ENCODE results near the gene TMEM132D.

Gene TMEM132D

DNA sequence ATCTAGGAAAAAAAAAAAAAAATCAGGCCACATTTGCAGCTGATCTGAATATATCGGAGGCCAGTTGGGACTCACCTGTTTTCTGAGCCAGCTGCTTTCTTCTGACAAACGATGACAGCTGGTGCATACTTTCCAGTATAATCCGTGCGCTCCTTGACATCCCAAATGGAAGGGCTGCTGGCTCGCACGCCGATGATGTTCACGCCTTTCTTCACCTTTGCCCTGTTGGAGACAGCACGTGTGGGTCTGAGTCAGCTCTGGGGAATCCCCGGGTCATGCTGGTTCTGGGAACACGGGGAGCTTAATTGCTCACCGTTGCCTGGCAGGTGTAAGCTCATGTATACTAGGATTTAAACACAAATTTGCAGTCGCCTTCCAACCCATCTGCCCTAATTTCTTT lies 372.8 kb downstream of the TMEM132D start:
- peak; percentile 89 for DNase-seq

GRCh38 chr12:129530517-129530916 lies 373.3 kb downstream of the TMEM132D start:
- DNase-seq, result no peak

DNA sequence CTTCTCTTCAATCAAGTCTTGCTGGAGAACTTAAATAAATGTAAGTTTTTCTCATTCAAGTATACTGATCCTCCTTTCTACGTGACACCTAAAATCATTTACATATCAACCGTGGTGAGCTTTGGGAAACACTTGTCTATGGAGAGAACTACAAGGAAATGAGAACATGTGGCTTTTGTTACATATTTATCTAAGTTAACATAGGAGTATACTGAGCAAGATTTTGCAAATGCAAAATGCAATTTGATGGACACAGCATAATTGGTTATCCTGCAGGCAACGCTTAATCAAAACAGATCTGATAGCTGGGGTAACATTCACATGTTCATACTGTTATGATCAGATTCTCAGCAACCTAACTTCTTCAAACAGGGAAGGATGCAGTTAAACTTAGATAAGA lies 376.3 kb downstream of the TMEM132D start:
- DNase-seq, result no peak

DNA sequence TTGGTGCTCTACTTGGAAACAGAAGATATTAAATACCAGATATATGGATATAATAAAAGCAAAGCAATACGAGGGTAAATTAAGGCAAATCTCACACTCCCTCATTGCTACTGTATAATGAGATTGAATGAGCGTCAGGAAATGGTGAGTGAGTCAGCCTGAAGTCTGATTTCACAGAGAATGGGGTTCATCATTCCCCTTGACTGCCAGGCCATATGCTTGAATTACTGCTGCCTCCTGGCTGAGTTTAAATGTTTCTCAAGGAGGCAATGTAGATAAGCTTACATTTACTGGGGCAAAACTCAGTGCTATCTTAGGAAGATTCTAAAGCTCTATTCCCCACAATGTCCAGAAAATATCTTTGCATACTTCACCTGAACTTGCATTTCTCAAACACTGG lies 380.2 kb downstream of the TMEM132D start:
- no peak for DNase-seq

- DNase-seq, result no peak
Observed at GRCh38 chr12:129520739-129521138, 383.1 kb downstream of the TMEM132D start.

- no peak for DNase-seq
Observed at GRCh38 chr12:129503802-129504201, 400.0 kb downstream of the TMEM132D start.

DNA sequence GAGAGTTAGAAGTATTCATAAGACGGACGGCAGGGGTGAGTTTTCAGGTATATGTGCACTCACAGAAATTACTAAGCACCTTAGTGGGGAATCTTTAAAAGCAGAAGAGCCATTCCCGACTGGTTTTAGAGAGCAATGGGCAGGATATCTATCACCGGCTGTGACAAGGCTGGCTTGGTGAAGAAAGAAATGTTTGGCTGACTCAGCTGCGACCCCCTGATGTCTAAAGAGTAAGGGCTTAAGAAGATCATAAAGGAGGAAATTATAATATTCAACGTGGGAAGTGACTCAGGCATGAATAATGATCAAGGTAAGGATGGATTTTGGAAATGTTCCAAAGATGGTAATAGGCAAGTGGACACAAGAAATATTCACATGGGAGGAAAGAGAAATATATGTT lies 407.6 kb downstream of the TMEM132D start:
- DNase-seq, result no peak

DNA sequence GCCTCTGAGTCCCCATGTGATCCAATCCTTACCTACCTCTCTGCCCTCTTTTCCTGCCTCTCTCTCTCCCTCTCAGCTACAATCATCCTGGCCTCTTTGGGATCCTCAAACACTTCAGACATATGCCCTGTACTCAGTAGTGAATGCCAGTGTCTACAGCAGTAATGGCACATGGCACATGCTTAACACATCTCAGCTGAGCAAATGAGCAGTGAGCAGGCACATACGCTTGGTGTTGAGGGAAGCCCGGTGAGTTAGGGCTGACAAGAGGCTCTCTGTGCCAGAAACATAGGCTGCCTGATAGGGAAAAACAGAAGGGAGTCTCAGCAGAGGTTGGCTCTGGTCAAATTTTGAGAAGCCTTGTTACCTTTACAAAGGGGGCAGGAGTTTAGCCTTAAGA lies 409.1 kb downstream of the TMEM132D start:
- DNase-seq, result no peak

- no peak for DNase-seq
Observed at GRCh38 chr12:129494260-129494659, 409.6 kb downstream of the TMEM132D start.

- no peak for DNase-seq
Observed at GRCh38 chr12:129489100-129489676, 414.6 kb downstream of the TMEM132D start.

DNA sequence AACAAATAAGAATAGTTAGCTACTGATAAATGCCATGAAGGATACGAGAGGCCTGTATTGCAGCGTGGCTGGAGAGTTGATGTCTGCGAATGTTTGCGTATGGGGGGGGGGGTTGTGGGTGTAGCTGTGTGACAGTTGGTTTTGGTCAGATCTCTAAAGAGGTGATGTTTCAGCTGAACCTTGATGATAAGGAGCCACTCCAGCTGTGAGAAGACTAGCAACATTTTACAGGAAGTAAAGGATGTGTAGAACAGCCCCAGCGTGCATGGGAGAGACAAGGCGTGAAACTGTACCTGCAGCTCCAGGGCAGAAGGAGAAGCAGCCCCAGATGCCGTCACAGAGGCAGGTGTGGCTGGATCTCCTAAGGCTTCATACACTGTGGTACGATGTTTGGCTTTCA lies 416.9 kb downstream of the TMEM132D start:
- no peak for DNase-seq

DNA sequence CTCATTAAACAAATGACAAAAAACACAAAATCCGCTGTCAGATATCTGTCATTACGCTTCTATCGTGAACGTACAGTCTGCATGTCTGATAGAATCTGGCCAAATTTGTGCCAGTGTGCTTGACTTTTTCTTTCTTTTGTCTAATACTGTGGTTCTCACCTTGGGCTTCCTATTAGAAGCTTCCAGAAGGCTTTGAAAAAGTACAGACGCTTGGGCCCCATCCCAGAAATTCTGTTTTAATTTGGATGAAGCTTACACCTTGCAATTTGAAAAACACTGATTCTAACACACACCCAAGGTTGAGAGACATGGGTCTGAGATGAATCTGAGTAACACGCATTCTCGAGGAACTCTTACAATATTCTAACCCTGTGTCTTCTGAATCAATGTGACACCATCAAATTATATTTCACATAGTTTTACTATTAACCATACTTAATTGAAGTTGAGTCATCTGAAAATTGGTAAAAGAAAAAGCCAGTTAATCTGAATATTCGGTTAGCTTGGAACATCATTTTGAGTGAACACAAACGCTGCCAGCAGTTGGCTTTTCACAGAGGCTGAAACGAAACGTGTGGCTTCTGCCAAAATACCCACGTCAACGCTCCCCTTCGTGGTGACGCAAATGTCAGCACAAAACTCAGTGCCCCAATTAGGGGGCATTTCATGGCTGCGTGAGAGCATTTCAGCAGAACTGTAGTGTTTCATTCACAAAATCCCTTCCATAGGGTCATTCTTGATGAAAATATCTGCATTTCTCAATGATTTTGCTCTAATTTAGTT lies 420.5 kb downstream of the TMEM132D start:
- no peak for DNase-seq

GRCh38 chr12:129481921-129482320 lies 421.9 kb downstream of the TMEM132D start:
- DNase-seq, result no peak

GRCh38 chr12:129470196-129470595 lies 433.6 kb downstream of the TMEM132D start:
- no peak for DNase-seq

GRCh38 chr12:129467726-129468125 lies 436.1 kb downstream of the TMEM132D start:
- DNase-seq, result no peak

- no peak for DNase-seq
Observed at GRCh38 chr12:129467289-129467688, 436.5 kb downstream of the TMEM132D start.

- DNase-seq, result no peak
Observed at GRCh38 chr12:129466499-129466898, 437.3 kb downstream of the TMEM132D start.

DNA sequence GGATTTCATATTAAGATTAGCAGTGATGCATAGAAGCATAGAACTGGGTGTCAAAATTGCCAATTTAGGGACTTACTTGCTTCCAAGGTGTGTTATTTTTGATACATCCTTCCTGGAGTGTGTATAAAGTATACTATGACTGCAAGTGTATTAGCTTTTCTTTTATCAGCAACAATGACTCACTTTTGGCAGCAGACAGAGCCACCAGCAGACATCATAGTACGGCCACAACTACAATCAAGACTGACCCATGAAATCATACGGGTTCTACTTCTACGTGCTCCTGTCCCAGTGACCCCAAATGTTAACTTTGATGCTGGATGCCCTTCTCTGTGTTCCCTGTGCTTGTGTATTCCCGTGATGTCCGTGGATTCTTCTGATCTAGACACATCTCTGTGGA lies 443.9 kb downstream of the TMEM132D start:
- DNase-seq, result no peak

DNA sequence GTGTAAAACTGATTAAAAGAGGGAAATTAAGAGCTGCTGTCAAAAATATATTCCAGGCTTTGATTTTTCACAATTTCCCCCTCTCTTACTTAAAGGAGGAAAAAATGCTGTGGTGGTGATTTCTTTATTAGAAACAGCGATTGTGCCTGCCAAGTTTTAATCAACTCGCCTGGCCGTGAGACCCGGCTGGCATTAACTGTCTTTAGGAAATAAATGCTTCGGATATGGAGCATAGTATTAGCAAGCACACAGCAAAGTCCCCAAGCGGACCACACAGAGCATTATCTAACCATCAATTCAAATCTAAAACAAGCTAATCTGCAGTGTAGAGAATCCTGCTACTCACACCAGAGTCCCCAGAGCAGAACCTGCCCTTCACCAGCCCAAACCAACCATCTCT lies 457.1 kb downstream of the TMEM132D start:
- DNase-seq, result no peak

DNA sequence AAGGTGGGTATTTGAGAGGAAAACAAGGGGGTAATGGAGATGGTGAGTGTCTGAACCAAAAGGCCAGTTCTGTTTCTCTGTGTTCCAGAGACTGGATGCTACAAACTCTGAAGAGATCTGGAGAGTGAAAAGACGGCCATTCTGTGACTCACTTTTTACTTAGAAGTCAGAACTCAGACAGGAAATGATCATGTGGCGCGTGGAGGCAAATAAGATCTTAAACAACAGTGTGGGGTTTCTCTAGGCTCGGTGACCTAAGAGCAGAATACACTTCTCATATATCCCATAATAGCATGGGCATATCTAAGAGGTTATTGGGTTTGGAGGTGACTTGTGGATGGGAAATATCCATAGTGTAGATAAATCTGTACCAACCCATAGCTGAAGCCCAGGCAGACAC lies 463.5 kb downstream of the TMEM132D start:
- no peak for DNase-seq

- no peak for DNase-seq
Observed at GRCh38 chr12:129434790-129435189, 469.0 kb downstream of the TMEM132D start.

DNA sequence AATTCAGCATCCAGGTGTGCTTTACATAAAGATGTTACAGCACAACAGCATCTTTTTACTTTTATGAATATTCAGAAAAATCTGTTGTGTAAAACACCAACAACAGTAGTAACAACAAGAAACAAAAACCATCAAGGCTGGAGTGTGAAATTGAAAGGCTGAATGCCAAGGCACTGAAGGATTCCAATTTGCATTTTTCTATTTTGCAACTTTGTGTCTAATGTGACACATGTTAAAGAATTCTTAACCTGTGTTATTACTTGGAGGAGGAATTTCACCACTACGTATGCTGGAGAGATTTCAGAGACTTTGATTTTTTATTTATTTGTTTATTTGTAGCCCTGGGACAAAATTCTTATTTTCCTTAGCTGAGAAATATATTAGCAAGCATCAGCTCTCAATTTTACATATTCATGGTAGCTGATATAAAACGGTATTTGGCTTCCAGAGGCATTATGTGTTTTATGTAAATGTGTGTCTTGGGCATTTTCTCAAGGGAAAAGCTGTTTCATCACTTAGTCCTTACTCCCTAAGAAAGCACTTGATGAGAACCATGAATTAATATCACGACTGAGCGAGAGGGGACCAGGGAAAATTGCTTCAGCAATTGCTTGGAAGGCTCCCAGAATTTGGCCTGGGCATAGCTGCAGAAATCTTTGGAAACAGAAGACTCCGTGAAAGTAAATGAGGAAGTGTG lies 475.4 kb downstream of the TMEM132D start:
- no peak for DNase-seq

- DNase-seq, result no peak
Observed at GRCh38 chr12:129423041-129423580, 480.7 kb downstream of the TMEM132D start.

GRCh38 chr12:129413295-129413694 lies 490.5 kb downstream of the TMEM132D start:
- DNase-seq, result no peak

Measured in islet precursor cell (in vitro differentiated cells).